Left renal pelvis (tissue), 4 donors: ENCODE measurements around the gene SPART. TPM values are rescaled to one million over a fixed set of nuclear protein-coding genes. Genes with fewer than 3 reads are reported as not detected.

ENCODE experiments used
- DNase-seq, 4 donors: peaks; one replicate each; pipeline ENCODE4 v3.0.0-alpha.2; 2013; ENCODE audit warnings: low read depth in 4 of 4, low spot score in 3 of 4
- polyA plus RNA-seq, 4 donors: library from polyadenylated mRNA; unstranded; fragments of 120-200 nt; gene quantifications; one replicate each; pipeline ENCODE4 v1.2.1, GENCODE V29; 2013; ENCODE audit not compliant: insufficient read length in 4 of 4

SPART gene
- polyA plus RNA-seq, result 10 to 100 TPM; 81.0 to 98.6 (median 84.7) TPM

DNA sequence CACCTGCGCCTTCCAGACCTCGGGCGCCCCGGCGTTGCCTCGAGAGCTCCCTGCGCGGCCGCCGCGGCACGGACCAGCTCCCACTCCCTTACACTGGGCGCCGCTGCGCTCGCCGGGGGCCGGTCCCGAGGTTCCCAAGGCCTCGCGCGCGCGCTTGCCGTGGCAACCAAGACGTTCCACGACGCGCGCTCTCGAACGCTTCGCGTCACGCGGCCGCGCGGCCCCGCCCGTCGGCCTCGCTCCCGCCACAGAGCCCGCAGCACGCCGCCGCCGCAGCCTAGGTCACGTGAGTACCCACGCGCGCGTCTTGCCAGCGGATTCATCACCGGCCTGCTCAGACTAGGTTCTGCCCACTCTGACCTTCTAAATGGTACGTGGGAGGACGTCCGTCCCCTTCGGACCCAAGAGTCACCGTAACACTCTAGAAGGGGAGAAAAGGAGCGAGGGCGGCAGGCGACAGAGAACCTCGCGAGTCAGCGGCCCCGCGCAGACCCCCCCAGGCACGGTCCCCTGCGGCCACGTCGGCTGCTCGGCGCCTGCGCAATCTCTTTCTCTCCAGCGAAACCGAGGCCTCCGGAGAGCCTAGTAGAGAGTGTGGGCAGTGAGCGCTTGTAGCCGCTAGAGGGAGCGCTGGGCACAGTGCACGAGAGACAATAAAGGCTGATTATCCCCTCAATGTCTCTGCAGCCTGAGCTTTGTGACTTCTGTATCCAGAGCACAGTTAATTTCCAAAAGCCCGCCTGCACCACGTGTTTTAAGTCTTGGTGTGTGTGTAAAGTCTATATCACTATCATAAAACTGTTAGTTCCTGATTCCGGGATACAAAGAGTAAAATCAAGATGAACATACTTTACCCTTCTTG lies at the start of gene SPART:
SPART (minus strand) TSS at position 173 of the 862 bp plus-strand sequence. CDS start 10,564 bp downstream, outside the sequence.
- DNase-seq, result peak; percentile 77 to 84 (median 82)

- DNase-seq, result no peak
These were observed 49.1 kb upstream of the SPART start for GRCh38 chr13:36395280-36395679.

DNA sequence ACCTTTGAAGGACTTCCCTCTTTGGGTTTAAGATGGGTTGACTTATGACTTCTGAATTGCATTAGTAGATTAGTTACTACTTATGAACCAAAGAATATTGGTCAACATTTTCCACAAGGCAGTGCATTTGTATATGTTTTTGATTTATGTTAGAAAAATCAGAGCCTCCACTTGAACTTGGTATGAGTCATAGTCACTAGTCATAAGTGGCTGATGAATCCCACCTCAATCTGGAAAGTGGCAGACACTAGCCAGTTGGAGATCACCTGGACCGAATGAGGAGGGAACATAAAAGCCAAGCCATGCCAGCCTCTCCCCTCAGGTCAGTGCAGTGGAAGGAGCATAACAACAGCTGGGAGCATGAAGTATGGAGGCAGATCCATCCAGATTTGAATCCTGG lies 39.3 kb upstream of the SPART start:
- no peak for DNase-seq

GRCh38 chr13:36382030-36382429 lies 35.8 kb upstream of the SPART start:
- no peak for DNase-seq

DNA sequence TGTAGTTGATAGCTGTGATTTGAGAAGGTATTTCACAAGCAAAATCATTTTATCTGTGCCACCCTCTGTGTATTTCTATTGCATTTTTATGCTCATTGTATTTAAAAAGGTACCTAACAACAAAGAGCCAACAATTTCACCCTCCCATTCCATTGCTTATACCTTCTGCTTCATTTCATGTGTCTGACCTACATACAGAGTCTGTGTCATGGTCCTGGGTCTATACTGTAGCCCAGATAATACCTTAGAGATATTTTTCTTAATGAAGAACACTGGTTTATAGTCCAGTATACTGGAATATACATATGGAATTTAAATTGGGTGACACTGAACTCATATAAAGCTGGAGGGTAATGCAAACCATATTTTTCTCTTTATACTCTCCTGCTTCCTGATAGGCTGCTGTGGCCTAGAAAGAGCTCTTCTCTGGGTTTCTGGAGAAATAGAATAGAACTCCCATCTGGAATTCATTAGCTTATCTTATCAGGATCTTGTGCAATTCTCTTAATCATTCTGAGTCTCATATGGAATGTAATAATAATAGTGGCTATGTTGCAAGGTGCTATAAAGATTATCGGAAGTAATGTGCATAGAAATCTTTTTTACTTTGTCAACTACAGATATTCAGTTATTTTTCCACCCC lies 31.8 kb upstream of the SPART start:
- DNase-seq, result no peak

- no peak for DNase-seq
These were observed 27.9 kb upstream of the SPART start for GRCh38 chr13:36374063-36374462.

GRCh38 chr13:36371185-36371584 lies 25.0 kb upstream of the SPART start:
- no peak for DNase-seq

DNA sequence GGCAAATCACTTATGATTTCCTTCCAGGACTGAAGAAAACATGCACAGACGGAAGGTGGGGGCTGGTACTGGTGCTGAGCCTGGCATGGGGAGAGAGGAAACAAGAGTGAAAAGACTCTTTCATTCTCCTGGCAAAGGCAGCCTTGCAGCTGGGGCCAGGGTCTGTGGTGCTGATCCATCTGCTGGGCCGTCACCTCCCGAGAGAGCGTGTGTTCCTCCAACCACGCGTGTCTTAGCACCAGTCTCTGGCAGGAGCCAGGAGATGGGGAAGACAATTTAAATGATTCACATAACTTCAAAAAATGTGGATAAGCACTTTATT lies 23.9 kb upstream of the SPART start:
- DNase-seq, result no peak

GRCh38 chr13:36369268-36370107 lies 23.3 kb upstream of the SPART start:
- DNase-seq, result no peak

GRCh38 chr13:36366031-36366430 lies 19.8 kb upstream of the SPART start:
- DNase-seq, result no peak

- DNase-seq, result no peak
These were observed 17.2 kb upstream of the SPART start for GRCh38 chr13:36363366-36363863.

DNA sequence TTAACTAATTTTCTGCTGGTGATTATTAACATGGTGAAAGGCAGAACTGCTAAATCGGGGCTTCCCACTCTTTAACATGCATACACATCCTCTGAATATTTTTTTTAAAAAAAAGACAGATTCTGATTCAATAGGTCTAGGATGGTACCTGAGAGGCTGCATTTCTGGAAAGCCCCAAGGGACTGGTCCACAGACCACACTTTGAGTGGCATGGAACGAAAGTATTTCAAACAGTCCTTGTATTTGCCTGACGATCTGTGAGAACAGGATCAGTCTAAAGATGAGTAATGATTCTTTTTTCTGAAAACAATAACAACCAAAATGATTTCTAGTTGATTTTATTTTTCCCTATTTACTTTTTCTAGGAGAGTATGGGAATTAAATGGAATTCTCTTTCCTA lies 16.7 kb upstream of the SPART start:
- no peak for DNase-seq

GRCh38 chr13:36362251-36362650 lies 16.1 kb upstream of the SPART start:
- no peak for DNase-seq

DNA sequence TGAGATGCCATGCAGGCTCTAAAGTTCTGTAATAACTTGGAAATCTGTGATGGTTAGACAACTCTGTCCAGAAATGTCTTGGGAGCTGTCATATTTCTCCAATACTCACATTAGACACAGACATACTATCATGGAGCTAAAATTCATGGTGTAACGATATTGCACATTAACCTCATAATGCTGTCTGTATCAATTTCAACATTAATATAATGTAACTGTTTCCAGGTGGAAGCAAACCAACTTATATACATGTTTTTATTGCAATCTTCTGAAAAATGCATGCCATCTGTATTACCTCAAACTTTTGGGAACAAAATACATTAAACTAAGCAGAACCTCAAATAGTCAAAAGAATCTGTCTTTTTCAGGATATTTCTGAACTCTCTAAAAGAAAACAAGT lies 14.7 kb upstream of the SPART start:
- DNase-seq, result no peak

DNA sequence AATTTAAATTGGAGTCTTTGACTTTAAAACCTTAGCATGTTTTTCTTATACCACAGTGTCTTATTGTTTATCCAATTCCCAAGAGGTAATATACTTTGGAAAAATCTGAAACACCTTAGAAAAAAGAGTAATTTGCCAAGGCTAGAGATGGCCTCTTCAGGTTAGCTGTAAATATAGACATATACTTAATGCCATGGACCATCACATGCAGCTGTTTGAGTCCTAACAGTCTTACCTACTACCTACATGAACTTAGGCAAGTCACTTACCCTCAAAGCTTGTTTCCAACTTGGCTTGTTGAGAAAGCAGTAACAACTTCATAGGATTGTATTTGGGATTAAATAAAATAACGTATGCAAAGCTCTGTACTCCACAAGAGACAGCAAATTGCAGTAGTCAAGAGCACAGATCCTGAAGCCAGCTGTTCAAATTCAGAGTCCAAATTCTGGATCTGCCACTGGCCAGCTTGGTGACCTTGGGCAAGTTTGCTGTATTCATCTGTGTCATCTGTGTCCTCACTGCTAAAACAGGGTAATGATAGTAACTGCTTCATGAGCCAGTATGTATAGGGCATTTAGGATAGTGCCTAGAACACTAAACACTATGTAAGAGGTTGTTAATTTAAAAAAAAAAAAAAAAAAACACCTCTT lies 13.2 kb upstream of the SPART start:
- DNase-seq, result no peak

- no peak for DNase-seq
These were observed 12.1 kb upstream of the SPART start for GRCh38 chr13:36358175-36358718.

DNA sequence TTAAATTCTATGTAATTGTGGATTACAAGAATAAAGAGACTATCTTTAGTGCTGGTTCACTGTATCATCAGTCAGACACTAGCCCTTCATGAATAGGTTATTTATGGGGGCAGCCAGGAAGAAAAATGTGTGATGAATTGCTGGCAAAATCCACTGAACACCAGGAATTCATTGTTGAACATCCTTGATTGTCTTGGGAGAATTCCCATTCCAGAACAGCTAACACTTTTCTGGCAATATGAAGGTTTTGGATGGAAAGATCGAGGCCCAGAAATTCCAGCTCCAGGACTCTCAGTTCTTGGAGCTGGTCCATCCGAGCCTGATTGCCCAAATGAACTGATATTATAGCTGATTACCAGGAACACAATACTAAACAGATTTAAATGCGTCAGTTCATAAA lies 11.5 kb upstream of the SPART start:
- DNase-seq, result no peak

DNA sequence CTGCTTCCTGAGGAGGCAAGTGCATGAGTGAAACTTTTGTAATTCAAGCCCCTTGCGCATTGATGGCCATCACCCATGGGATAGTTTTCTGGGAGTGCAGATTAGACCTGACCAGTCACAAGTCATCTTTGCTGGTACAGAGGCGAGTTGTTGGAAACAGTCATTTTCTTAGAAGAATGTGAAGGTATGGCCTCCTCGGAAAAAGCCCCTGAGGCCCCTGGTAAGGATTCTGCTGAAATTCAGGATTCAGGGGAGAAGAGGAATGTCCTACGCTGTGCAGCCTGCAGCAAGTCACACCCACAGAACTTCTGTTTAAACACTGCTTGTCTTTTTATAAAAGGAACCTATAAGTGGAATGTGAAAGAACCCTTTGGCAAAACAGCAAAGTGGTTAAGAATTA lies 11.0 kb upstream of the SPART start:
- no peak for DNase-seq

GRCh38 chr13:36356058-36356457 lies 9.9 kb upstream of the SPART start:
- DNase-seq, result no peak

DNA sequence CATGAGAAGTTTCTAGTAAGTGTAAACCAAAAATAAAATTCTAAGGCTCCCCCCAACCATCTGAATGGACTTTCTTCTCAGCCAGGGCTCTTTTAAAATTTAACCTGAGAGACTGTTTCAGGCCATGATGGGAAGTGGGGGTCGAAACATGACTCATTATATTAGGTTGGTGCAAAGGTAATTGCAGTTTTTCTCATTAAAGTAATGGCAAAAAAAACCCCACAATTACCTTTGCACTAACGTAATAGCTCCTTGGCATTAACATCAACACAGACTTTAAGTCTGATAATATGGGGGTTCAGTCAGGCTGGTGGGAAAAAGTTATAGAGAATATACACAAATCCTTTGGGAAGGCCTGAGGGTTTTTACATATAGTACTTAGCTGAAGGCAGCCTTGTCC lies 9.4 kb upstream of the SPART start:
- DNase-seq, result no peak
